ENCODE results near the gene NANP. TPM values are rescaled to one million over a fixed set of nuclear protein-coding genes. Genes with fewer than 3 reads are reported as not detected.

NANP gene
- total and polyA plus RNA-seq, 2 donors (not counting 1 experiment from before 2014, with no cell fraction given): 0.63 to 2.3 TPM

DNA sequence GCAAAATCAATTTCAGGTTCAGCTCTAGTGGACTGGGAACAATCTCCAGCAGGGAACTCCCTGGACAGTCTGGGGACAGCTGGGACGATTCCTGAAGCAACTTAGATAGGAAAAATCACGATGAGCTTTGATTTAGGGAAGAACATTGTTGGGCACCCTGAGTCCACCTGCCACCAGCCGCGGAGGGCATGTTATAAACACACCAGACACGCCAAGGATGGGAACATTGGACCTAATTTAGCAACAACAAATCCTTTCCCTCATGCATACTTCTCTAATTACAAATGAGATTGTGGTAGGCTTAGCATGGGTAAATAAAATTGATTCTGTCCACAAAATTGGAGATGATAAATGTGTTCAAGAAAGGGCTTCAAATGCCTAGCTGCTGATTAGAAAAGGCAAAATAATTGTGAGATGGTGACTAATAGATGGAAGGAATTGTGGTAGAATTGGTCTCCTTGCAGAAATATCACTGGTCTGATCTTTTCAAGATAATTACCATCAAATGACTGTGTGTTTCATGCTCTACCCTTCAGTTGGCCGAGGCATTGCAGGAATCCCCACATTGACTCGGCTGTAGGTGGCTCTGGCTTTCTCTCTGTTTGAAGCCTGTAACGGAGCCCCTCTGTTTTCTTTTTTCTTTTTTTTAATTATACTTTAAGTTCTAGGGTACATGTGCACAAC is 6.1 kb upstream of the NANP start:
- ChIA-PET POLR2A (no interaction called here), CTCF (no interaction called here)
- no peaks in the 10 kb centered on the region for H3K4me1 ChIP-seq (ENCODE audit: control insufficient read depth in 2 of 2, insufficient read depth in 2 of 2, low read length in 2 of 2)
- no peak for ATAC-seq (ENCODE audit: low read depth)
- no peak overlapping the region for H3K9ac ChIP-seq (ENCODE audit: low read length)
- no peak overlapping the region for H3K4me2 ChIP-seq (replicated peaks; ENCODE audit: low read depth, low read length, poor library complexity, severe bottlenecking)
- Mint-ChIP-seq H3K4me1 (no peaks in the 10 kb centered on the region), H3K9me3 (ENCODE audit: insufficient read depth) (no peaks in the 10 kb centered on the region), H3K27ac (no peak overlapping the region), H3K4me3 (no peak overlapping the region), H3K27me3 (no peaks in the 10 kb centered on the region)
- TF ChIP-seq, protein P1, sequence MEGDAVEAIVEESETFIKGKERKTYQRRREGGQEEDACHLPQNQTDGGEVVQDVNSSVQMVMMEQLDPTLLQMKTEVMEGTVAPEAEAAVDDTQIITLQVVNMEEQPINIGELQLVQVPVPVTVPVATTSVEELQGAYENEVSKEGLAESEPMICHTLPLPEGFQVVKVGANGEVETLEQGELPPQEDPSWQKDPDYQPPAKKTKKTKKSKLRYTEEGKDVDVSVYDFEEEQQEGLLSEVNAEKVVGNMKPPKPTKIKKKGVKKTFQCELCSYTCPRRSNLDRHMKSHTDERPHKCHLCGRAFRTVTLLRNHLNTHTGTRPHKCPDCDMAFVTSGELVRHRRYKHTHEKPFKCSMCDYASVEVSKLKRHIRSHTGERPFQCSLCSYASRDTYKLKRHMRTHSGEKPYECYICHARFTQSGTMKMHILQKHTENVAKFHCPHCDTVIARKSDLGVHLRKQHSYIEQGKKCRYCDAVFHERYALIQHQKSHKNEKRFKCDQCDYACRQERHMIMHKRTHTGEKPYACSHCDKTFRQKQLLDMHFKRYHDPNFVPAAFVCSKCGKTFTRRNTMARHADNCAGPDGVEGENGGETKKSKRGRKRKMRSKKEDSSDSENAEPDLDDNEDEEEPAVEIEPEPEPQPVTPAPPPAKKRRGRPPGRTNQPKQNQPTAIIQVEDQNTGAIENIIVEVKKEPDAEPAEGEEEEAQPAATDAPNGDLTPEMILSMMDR (IDR thresholded peaks at IDR 0.05): no peak
- no peak for TF ChIP-seq EZH2 (IDR thresholded peaks at IDR 0.05; ENCODE audit: borderline replicate concordance, insufficient read depth, low read depth, low read length, poor library complexity, severe bottlenecking)
- no peak overlapping the region for H3K27ac ChIP-seq (ENCODE audit: low read length in 2 of 2)
- peaks cover 0 to 7% (median 0%) of the 10 kb centered on the region in 3 donors for H3K9me3 ChIP-seq (ENCODE audit: control extremely low read depth in 1 of 3, control insufficient read depth in 2 of 3, insufficient read depth in 1 of 3, low read length in 2 of 3)
- H2AFZ ChIP-seq (ENCODE audit: insufficient read depth, low read depth, low read length, poor library complexity, severe bottlenecking): no peak overlapping the region
- H3K27me3 ChIP-seq (replicated peaks in 1 of 4; ENCODE audit: control extremely low read depth in 1 of 4, control insufficient read depth in 3 of 4, insufficient read depth in 4 of 4, low read length in 3 of 4): no peaks in the 10 kb centered on the region
- intact Hi-C loops (cut with micrococcal nuclease): loop anchor here (10.0 kb wide), 1 partner anchor 315 kb away; no protein-coding TSS in a partner anchor
- WGBS (ENCODE audit: insufficient coverage): 86% methylated on average over 2 of the region's 8 CpGs
- peaks cover 4% of the 10 kb centered on the region for H3K79me2 ChIP-seq (ENCODE audit: control insufficient read depth, insufficient read depth, low read length)
- H3K4me3 ChIP-seq (ENCODE audit: control extremely low read depth in 1 of 5, extremely low read depth in 1 of 5, insufficient read depth in 1 of 5, low read depth in 2 of 5, low read length in 4 of 5): no peak overlapping the region
- H4K20me1 ChIP-seq (ENCODE audit: control insufficient read depth, insufficient read depth, low read length, poor library complexity, severe bottlenecking): no peaks in the 10 kb centered on the region
- DNase-seq: no peak
- H3K36me3 ChIP-seq (replicated peaks in 1 of 2; ENCODE audit: control extremely low read depth in 1 of 2, control insufficient read depth in 1 of 2, extremely low read depth in 1 of 2, insufficient read depth in 2 of 2, low read length in 1 of 2): no peaks in the 10 kb centered on the region

DNA sequence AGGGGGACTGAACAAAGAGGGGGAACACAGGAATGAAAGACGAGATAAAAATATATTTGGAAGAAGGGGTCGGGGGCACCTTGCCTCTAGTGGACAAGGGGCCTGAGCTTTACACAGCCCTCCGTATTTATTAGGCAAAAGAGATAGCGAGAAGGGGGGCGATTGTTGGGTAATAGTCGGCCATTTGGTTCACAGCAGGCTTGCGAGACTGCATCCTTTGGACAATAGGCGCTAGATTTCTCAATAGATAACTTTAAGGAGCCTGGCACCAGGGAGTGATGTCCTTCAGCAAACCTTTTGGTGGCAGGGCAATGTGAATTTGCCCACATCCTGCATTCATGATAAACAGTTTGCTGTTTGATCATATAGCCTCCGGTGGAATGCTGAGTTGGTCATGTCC is 3.0 kb upstream of the NANP start:
- Mint-ChIP-seq H3K4me1 (peaks cover 22% of the 10 kb centered on the region), H3K27ac (no peak overlapping the region), H3K9me3 (ENCODE audit: insufficient read depth) (no peaks in the 10 kb centered on the region), H3K4me3 (no peak overlapping the region), H3K27me3 (no peaks in the 10 kb centered on the region)
- Histone ChIP-seq H3K27ac (ENCODE audit: low read length in 2 of 2) (no peak overlapping the region), H3K4me1 (ENCODE audit: control insufficient read depth in 2 of 2, insufficient read depth in 2 of 2, low read length in 2 of 2) (peaks cover 9 to 14% of the 10 kb centered on the region in 2 donors), H3K27me3 (replicated peaks in 1 of 4; ENCODE audit: control extremely low read depth in 1 of 4, control insufficient read depth in 3 of 4, insufficient read depth in 4 of 4, low read length in 3 of 4) (no peaks in the 10 kb centered on the region), H3K4me2 (replicated peaks; ENCODE audit: low read depth, low read length, poor library complexity, severe bottlenecking) (no peak overlapping the region), H3K36me3 (replicated peaks in 1 of 2; ENCODE audit: control extremely low read depth in 1 of 2, control insufficient read depth in 1 of 2, extremely low read depth in 1 of 2, insufficient read depth in 2 of 2, low read length in 1 of 2) (no peaks in the 10 kb centered on the region), H3K9me3 (ENCODE audit: control extremely low read depth in 1 of 3, control insufficient read depth in 2 of 3, insufficient read depth in 1 of 3, low read length in 2 of 3) (peaks cover 0 to 7% (median 0%) of the 10 kb centered on the region in 3 donors), H3K9ac (ENCODE audit: low read length) (no peak overlapping the region), H3K79me2 (ENCODE audit: control insufficient read depth, insufficient read depth, low read length) (peaks cover 4% of the 10 kb centered on the region), H2AFZ (ENCODE audit: insufficient read depth, low read depth, low read length, poor library complexity, severe bottlenecking) (no peak overlapping the region), H4K20me1 (ENCODE audit: control insufficient read depth, insufficient read depth, low read length, poor library complexity, severe bottlenecking) (no peaks in the 10 kb centered on the region), H3K4me3 (ENCODE audit: control extremely low read depth in 1 of 5, extremely low read depth in 1 of 5, insufficient read depth in 1 of 5, low read depth in 2 of 5, low read length in 4 of 5) (no peak overlapping the region)
- DNase-seq (no peak), ATAC-seq (ENCODE audit: low read depth) (no peak)
- ChIA-PET CTCF (no interaction called here), POLR2A (no interaction called here)
- intact Hi-C loops (cut with micrococcal nuclease): loop anchor here (10.0 kb wide), 1 partner anchor 312 kb away; no protein-coding TSS in a partner anchor
- no peak for TF ChIP-seq EZH2 (IDR thresholded peaks at IDR 0.05; ENCODE audit: borderline replicate concordance, insufficient read depth, low read depth, low read length, poor library complexity, severe bottlenecking)
- TF ChIP-seq, protein P1 (IDR thresholded peaks at IDR 0.05): no peak
- WGBS (ENCODE audit: insufficient coverage): 95% methylated on average over 9 of the region's 9 CpGs
